Ovary (tissue), 9 donors: ENCODE measurements around the gene DUXB. TPM values are rescaled to one million over a fixed set of nuclear protein-coding genes. Genes with fewer than 3 reads are reported as not detected.

Experiments used
- DNase-seq, 5 donors: peaks; one replicate each; pipeline ENCODE4 v3.0.0-alpha.2; 2019 to 2020
- H3K27ac ChIP-seq, 2 donors: fragments of 200-600 bp; one replicate each; pipeline versions ENCODE4 v1.5.1 to v1.8.0; 2019 to 2022
- H3K27me3 ChIP-seq: fragments of 200-600 bp; one replicate; pipeline ENCODE4 v1.8.0; 2022
- H3K36me3 ChIP-seq: fragments of 200-600 bp; sonication (generic); one replicate; pipeline ENCODE4 v1.5.1; 2019
- H3K4me1 ChIP-seq: one replicate; pipeline ENCODE4 v1.8.1; 2013; ENCODE audit warnings: mild to moderate bottlenecking, moderate library complexity; ENCODE audit not compliant: insufficient read depth
- H3K4me3 ChIP-seq: fragments of 200-600 bp; sonication (generic); one replicate; pipeline ENCODE4 v1.5.1; 2017
- H3K9me3 ChIP-seq, 2 donors: fragments of 200-600 bp in 1 of 2; sonication (generic) in 1 of 2; one replicate each; pipeline versions ENCODE4 v1.5.1 to v1.8.1; 2013 to 2019; ENCODE audit warnings: mild to moderate bottlenecking in 1 of 2, moderate library complexity in 1 of 2
- EP300 ChIP-seq: sonication (generic); formaldehyde crosslinking; IDR thresholded peaks from one replicate; pipeline ENCODE4 v1.6.1; 2017; ENCODE audit warnings: antibody characterized with exemption
- POLR2A ChIP-seq: fragments of 450-650 bp; IDR thresholded peaks from one replicate; pipeline ENCODE4 v1.6.1; 2017; ENCODE audit warnings: antibody characterized with exemption, mild to moderate bottlenecking, moderate library complexity
- WGBS, 3 donors: extraction: QIAGEN DNeasy Blood & Tissue Kit in 1 of 3; methylation state at CpG; one replicate each; pipeline versions ENCODE4 v1.1.5 to v1.1.7; 2013 to 2017; 5-methylcytosine and 5-hydroxymethylcytosine counted together
- intact Hi-C, 4 donors: fragments of 100-400 bp; cut with DNase I; formaldehyde crosslinking; loops; one replicate each; pipeline versions ENCODE4 v1.11.0 to v1.15.1; 2022 to 2023
- polyA plus RNA-seq, 2 donors: library from polyadenylated mRNA; stranded (reverse); fragments of 200-250 nt in 1 of 2; fragments of 350-450 nt in 1 of 2; fragmentation: Illumina TruSeq in 1 of 2; extraction: RNeasy Lipid Tissue Mini Kit (QIAGEN cat#74804) in 1 of 2; gene quantifications; one replicate each; pipeline ENCODE4 v1.2.3, GENCODE V29; 2013 to 2014
- total RNA-seq, 7 donors: library from RNA; depleted of rRNA in 2 of 7; stranded (reverse); fragments of >200 nt in 2 of 7; fragmentation: NEBNext Ultra II Directional in 3 of 7; extraction: Animal tissue kit (Norgen Biotek cat#: 25700) in 3 of 7; gene quantifications; one replicate each; pipeline versions ENCODE4 v1.1.0 to v1.2.4, GENCODE V29; 2016 to 2023
- TF ChIP-seq, protein P1 (sequence below), 3 donors: fragments of 450-650 bp in 2 of 3; fragments of 200-600 bp in 1 of 3; IDR thresholded peaks; one replicate each; pipeline versions ENCODE4 v1.5.1 to v1.8.0; 2016 to 2022; ENCODE audit warnings: antibody characterized with exemption in 3 of 3, mild to moderate bottlenecking in 1 of 3
- donor health status: DM: no; HTN: no; CAD: no; lungs with moderate emphysema.
- donor health status: DM: no; HTN: no; CAD: no.
- donor health status: Bipolar disorder and iron deficiency.
- donor health status: DM: yes; HTN: yes; CAD: no.
- donor health status: DM: no; HTN: no; CAD: no.
- donor health status: DM: yes; HTN: yes; CAD: no.

The DUXB gene
- total and polyA plus RNA-seq, 9 donors: 0.07 TPM; not detected in 8

DNA sequence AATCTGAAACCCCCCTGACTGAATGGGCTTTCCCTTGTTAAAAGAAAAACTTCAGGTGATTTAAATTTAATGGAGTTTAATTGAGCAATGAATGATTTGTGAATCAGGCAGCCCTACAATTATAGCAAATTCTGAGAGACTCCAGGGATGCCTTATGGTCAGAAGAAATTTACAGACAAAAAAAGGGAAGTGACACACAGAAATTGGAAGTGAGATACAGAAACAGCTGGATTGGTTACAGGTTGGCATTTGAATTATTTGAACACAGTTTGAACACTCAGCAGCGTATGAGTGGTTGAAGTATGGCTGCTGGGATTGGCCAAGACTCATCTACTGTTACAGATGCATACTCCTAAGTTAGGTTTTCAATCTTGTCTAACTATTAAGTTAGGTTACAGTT is 44.0 kb upstream of the DUXB start:
- Histone ChIP-seq H3K4me3 (no peak overlapping the region), H3K27ac (no peak overlapping the region), H3K27me3 (no peaks in the 10 kb centered on the region), H3K36me3 (no peaks in the 10 kb centered on the region), H3K4me1 (no peaks in the 10 kb centered on the region), H3K9me3 (no peaks in the 10 kb centered on the region)
- TF ChIP-seq, protein P1, sequence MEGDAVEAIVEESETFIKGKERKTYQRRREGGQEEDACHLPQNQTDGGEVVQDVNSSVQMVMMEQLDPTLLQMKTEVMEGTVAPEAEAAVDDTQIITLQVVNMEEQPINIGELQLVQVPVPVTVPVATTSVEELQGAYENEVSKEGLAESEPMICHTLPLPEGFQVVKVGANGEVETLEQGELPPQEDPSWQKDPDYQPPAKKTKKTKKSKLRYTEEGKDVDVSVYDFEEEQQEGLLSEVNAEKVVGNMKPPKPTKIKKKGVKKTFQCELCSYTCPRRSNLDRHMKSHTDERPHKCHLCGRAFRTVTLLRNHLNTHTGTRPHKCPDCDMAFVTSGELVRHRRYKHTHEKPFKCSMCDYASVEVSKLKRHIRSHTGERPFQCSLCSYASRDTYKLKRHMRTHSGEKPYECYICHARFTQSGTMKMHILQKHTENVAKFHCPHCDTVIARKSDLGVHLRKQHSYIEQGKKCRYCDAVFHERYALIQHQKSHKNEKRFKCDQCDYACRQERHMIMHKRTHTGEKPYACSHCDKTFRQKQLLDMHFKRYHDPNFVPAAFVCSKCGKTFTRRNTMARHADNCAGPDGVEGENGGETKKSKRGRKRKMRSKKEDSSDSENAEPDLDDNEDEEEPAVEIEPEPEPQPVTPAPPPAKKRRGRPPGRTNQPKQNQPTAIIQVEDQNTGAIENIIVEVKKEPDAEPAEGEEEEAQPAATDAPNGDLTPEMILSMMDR (IDR thresholded peaks at IDR 0.05): no peak
- no peak for TF ChIP-seq EP300
- TF ChIP-seq POLR2A: no peak
- WGBS, 3 donors: 79 to 94% (median 79%) methylated on average over 1 of the region's 1 CpG
- intact Hi-C loops: loop anchor here in 1 of 4 donors (10.0 kb wide), 1 partner anchor 90 kb away; no protein-coding TSS in a partner anchor
- DNase-seq: no peak

DNA sequence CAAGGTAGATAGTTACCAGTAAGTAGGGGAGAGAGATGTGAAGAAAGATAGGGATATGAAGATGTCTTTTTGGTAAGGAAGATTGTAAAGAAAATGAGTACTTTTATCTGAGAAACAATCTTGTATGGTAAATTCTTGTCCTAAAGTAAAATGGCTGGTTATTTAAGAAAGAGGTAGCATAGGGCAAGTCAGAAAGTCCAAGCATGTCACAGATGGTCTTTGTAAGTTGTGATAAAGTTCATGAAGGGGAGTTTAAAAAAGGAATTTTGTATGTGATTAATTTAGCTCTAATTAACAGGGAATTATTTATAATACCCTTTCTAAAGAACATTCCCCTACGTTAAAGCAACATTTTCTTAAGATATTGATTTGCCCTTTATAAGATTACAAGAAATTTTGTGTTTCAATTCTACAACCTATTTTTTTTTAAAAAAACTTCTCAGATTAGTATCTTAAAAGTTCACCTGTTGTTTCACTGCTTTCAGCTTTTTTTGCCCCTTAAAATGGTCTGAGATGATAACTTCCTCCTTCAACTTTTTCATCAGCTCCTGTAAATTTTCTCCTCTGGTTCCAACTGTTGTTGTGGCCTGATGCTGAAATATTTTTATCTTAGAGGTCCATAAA is 41.3 kb upstream of the DUXB start:
- intact Hi-C loops: loop anchor here in 1 of 4 donors (10.0 kb wide), 1 partner anchor 88 kb away; no protein-coding TSS in a partner anchor
- Histone ChIP-seq H3K36me3 (no peaks in the 10 kb centered on the region), H3K9me3 (peaks cover 0 to 3% of the 10 kb centered on the region in 2 donors), H3K4me3 (no peak overlapping the region), H3K27ac (no peak overlapping the region), H3K27me3 (no peaks in the 10 kb centered on the region), H3K4me1 (no peaks in the 10 kb centered on the region)
- no peak for DNase-seq
- TF ChIP-seq EP300 (no peak), POLR2A (no peak)
- TF ChIP-seq, protein P1 (IDR thresholded peaks at IDR 0.05): no peak
- 25 to 39% (median 33%) methylated on average over 1 of the region's 1 CpG for WGBS, 3 donors

DNA sequence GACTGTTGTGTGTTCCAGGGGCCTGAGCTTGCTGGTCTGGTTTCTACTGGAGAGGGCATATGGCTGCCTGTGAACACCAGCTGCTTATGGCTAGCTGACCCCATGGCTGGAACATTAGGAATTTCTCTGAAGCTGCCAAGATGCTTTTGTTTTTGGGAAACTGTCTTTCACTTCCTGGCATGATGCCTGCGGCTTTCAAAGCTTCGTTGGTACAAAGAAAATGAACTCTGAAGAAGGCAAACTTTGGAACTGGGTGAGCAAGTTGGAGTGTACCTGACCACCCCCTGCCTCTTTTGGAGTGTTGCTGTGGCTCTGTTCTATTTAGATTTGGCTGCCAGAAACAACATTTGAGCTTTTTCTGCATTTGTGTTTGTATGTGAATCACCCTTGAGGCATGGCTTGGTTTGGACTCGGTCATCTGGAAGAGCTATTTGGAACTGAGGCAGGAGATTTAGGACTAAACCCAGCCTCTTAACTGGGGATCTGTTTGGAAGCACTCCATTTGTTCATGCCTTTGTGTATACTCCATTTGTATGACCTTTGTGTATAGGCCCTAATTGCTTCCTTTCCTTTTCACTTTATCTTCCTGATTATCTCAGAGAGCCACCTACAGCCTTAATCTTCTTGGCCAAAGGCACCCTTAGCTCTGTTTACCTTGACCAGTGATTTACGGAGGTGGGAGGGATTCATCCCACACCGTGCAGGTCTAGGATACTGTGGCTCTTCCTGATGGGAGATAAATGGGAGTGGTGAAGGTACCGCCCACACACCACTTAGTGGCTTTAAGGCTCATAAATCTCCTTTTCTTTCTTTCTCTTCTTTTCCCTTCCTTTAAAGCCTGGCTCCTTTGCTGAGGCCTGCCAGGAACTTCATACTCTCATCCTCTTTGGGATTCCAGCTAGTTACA is 32.3 kb upstream of the DUXB start:
- 4 to 9% (median 4%) methylated on average over 6 of the region's 6 CpGs for WGBS, 3 donors
- Histone ChIP-seq H3K4me3 (no peak overlapping the region), H3K27me3 (no peaks in the 10 kb centered on the region), H3K36me3 (no peaks in the 10 kb centered on the region), H3K9me3 (no peaks in the 10 kb centered on the region), H3K4me1 (peaks cover 10% of the 10 kb centered on the region), H3K27ac (peak overlapping the region in 1 of 2 donors; percentile 47)
- TF ChIP-seq POLR2A: no peak
- no peak for TF ChIP-seq EP300
- TF ChIP-seq, protein P1 (IDR thresholded peaks at IDR 0.05): no peak
- DNase-seq: peak; percentile 30 to 73 (median 64)
- intact Hi-C loops: no loop called here

DNA sequence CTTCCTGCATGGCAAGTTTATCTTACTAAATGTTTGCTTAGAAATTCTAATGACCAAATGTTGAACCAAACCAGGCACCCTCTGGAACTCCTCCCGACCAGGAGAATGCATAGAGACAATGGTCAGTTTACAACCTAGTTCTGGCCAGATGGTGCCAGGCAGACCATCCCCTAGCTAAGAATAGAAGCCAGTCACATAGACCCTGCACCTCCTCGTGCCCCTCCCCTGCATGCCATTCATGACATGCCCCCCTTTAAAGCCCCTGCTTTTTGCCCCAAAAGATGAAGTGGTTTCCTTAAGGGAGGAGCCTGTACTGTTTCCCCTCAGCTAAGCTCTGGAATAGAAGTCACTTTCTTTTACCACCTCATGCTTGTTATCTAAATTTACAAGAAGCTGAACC is 31.6 kb upstream of the DUXB start:
- 14 to 26% (median 21%) methylated on average over 2 of the region's 2 CpGs for WGBS, 3 donors
- intact Hi-C loops: no loop called here
- H3K36me3 ChIP-seq: no peaks in the 10 kb centered on the region
- H3K27me3 ChIP-seq: no peaks in the 10 kb centered on the region
- no peak overlapping the region for H3K4me3 ChIP-seq
- no peak for DNase-seq
- no peak for TF ChIP-seq POLR2A
- TF ChIP-seq, protein P1 (IDR thresholded peaks at IDR 0.05): no peak
- peak overlapping the region in 1 of 2 donors; percentile 47 for H3K27ac ChIP-seq
- no peaks in the 10 kb centered on the region for H3K9me3 ChIP-seq
- H3K4me1 ChIP-seq: peaks cover 10% of the 10 kb centered on the region
